HG02759 (cell line): ENCODE measurements around the gene MIR17HG.

Source experiments
- ATAC-seq: cut with Tn5 transposase; IDR thresholded peaks from one replicate; pipeline ENCODE4 v1.9.1; 2021; ENCODE audit warnings: mild to moderate bottlenecking, moderate library complexity; ENCODE audit not compliant: unreplicated experiment

Gene MIR17HG

DNA sequence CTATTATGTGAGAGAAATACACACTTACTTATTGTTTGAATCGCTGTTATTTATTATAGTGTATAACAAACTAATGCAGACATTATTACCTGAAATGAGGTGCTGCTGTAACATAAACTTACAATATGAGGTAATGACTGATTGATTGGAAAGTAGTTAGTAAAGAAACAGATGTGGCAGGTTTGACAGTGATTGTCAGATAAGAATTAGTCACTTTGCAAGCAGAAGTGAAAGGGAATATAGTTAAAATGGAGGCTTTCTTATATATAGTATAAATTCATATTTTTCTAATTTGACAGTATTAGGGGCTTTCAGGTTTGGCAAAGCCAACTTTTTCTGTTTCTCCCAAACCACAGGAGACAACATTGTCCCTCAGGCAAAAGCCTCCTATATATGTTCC is 20.6 kb downstream of the MIR17HG start:
- no peak for ATAC-seq

DNA sequence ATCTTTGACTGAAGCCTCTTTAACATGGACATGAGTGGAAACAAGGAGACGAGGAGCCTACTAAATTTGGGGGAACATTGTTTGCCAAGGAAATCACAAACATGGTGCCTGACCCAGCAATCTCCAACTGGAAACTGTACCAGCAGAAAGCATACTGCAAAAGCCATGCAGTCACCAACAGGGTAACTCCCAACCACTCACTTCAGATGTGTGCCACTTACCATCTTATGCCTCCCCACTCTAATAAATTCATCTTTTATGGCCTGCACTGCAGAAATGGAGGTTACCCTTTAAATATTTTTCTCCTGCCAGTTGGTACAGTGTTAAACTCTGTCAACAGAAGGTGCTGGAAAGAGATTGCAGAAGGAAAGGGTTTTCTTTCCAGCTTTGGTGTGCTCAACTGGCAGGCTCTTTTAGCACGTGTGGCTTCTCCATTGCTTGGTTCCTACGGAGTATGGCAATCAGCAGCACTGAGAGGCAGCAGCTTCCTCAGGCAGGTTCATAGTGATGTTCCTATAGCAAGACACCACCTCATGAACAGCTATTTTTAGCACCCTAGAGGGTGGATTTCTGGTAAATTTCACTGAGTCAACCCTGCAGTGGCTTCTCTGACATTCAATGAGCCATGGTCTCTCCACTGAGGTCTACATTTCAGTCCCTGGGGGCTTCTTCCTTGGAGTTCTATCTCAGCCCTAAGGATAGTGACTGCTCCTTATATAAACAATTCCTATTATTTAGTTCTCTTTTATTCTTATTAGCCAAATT is 21.4 kb downstream of the MIR17HG start:
- ATAC-seq: peak; percentile 27

DNA sequence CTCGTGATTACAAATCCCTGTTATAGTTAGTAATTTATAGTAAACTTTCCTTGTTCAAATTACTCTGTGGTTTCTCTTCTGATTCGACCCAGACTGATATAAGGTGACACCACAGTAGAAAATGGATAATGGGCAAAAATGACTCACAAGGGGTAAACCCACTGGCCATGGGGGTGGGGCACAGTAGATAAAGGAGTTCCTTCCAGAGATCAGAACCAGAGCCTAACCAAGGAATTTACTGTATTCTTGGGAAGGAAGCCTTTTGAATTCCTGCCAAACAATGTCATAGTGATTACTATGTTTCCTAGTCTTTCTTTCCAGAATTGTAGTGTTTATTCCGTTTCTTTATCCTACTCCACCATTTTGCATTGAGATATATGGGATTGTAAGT is 21.9 kb downstream of the MIR17HG start:
- ATAC-seq: peak; percentile 45

DNA sequence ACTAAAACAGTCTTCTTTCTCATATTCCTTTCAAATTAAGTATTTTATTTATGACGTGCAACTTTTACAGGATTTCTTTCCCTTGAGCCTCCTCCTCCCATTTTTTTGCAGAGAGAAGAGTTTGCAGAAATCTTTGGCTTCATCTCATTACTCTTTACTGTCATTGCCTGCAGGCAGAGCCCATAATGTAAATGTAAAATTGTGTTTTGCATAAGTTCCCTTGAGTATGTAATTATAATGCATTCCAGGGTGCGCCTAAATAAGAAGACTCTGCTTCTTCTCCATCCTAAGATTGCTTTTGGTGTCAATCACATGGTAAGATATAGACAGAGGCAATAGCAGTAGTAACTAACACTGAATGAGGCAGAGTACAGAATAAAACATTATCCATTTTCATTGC is 23.0 kb downstream of the MIR17HG start:
- ATAC-seq: no peak

DNA sequence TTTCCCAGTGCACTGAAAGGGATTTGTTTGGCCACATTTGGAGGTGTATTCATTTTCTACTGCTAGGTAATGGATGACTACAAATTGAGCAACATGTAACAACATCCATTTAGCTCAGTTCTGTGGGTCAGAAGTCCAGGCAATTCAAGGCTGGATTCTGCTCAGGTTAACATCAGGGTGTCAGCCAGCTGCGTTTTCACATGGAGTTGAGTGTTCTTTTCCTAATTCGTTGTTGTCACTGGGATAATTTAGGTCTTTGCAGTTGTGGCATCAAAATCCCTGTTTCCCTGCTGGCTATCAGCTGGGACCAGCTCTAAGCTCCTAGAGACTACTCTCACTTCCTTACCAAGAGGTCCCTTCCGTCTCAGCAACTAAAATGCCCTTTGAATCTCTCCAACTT is 25.4 kb downstream of the MIR17HG start:
- no peak for ATAC-seq

DNA sequence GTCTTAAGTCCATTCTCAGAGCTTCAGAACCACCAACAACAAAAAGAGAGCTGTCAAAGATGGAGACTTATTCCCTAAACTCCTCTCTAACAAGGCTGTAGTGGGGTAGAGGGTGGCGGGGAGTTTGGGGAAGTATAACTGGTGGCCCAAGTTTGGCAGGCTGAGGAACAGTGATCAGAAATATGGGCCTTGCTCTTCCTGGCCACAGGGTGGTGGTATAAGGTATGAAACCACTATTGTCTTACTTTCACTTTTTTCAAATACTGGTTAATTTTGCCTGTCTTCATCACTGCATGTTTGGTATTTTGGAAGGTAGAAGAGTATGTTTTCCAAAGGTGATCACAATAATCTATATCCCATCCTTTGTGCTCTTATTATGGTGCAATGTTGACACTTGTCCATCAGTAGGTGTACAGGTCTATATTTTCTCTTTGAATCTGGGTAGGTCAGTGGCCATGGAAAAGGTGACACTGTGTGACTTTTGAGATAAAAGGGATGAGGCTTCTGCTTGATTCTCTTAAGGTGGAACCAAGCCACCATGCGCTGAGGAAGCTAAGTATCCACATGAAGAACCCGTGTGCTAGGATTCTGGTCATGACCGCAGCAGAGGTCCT is 27.7 kb downstream of the MIR17HG start:
- ATAC-seq: peak; percentile 97

DNA sequence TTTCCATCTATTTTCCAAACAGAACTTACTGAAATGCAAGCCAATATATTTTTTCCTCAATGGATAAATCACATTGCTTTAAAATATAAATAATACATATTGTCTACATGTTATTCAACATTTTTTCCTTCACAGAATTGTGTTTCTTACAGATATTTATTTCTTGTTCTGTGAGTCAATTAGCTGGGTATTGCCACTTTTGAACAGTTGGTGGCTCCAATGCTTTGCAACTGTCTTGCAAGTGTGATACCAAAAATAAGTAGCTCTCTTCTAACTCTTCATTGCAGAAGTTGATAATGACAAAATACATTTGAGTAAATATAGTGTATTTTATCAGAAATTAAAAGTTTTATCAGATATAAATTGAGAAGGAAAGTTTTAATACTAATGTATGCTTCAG is 33.9 kb downstream of the MIR17HG start:
- no peak for ATAC-seq

DNA sequence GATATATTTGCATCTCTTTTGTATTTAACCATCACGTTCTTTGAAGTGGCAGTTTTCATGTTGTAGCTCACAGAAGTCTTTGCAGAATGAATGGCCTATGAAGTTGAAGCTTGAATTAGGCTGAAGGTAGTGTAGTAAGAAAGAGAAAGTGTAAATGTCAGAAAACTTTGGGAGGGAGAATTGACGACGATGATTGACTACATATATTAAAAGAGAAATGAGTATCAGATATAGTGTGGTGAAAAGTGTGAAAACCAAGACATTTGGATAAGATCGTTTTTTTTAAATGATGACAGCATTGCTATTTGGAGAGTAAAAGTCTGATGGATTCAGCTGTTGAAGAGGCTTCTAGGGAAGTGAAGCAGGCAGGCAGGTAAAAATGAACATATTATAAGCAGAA is 36.3 kb downstream of the MIR17HG start:
- ATAC-seq: no peak

DNA sequence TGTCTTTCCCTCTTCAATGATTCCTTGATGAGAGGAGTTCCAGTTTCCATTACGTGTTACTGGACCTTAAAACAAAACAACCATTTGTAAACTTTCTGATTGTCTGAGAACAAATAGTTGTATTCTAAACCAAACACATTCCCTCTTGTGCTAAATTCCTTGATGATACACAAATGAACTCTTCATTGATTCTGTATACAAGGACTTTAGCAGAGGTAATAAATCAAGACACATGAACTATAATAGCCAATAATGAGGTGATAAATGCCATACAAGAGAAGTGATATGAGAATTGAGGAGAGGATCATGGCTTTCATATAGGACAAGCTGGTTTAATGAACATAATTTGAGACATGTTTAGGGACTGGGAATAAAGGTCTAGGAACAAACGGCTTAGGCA is 37.4 kb downstream of the MIR17HG start:
- no peak for ATAC-seq

DNA sequence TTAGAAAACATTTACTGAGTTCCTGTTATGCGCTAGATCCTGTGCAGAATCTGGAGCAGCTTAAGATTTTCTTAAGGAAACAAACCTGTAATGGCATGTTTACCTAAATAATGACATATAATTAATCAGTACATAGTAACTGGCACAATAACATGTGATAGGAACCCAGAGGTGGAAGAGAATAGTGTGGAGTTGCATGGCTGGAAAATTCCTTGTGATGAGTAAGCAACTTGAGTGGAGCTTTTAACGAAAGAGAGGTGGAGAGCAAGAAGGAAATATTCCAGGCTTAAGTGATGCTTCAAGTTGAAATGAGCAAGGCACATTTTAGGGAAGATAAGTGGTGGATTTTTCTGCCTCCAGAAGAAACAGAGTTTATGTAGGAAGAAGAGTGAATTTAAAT is 41.7 kb downstream of the MIR17HG start:
- ATAC-seq: no peak

DNA sequence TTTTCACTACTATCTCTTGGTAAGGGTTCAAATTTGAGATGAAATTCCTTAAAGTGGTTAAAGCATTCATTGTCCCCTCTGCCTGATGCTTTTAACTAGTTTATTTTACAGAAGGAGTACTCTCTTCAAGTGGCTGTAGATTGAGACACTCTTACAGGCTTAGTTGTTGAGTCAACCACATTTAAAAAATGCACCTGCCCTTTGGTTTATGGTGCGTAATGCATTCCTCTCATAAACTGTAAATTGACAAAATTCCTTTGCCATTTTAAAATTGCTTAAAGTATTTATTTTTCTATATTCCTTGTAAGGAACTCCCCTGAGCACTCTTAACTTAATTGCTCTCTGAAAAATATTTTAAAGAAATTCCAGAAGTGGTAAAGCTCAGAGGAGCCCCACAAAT is 50.1 kb downstream of the MIR17HG start:
- no peak for ATAC-seq

DNA sequence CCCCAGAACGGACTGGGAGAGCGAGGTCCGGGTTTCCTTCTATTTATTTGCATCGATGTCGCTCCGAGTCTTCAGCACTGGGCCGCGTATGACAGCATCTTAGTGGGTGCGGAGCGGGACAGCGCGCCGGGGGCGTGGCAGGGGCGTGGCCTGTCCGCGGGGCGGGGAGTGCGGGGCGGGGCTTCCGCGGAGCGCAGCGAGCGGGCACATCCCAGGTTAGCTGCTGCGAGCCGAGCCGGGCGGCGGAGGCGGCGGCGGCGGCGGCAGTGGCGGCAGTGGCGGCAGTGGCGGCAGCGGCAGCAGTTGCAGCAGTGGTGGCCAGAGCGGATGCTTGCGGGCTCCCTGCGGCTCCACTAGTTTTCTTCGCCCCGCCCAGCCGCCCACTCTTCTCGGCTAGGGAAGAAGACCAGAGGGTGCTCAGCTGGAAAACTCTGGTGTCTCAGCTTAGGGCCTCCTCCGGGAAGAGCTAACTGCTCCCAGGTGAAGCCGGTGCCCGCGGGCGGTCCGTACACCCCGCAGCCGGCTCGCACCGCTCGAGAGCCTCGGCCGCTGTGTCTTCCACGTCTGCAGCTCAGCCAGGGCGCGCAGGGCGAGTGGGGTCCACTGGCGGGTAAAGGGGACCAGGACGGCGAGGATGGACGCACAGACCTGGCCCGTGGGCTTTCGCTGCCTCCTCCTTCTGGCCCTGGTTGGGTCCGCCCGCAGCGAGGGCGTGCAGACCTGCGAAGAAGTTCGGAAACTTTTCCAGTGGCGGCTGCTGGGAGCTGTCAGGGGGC is 51.1 kb downstream of the MIR17HG start, which contains the start of gene GPC5:
TSS of gene GPC5 (plus strand) at position 209 of the 776 bp plus-strand sequence.
- ATAC-seq: peak; percentile 95

DNA sequence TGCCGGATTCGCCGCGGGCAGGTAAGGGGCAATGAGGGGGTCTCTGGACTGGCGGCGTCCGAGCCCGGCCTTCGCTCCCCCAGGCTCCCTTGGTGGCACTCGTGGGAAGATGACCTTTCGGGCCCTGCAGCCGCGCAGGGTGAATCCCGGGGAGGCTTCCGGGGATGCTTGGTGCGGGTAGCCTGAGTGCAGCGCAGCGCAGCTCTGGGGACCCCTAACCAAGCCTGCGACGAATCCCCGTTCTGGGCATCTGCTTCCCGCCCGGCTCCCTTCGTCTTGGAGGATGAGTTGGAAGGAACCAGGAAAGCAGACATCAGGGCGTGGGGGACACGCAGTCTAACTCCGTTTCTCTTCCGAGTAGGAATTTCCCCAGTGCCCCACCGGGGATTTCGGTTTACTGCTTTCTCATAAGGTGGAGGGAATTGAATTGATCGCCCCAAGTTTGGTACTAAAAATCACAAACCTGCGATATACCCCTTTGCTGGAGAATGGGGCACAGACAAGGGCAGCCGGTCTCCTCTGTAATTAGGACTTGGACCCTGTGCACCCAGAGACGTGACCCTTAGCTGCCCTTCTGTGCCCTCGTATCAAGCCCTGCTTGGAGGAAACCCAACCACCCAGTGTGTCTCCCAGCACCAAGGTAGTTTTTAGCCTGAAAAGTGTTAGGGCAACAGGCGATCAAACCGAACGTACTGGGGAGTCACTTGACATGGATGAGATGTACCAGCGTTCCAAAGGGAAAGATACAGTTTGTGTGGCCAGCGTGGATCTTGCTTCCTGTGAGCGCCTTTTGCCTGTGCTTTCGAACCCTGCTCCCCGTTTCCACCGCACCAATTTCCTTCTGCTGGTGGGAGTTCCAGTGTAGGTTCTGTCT is 51.9 kb downstream of the MIR17HG start:
- peak; percentile 16 for ATAC-seq

DNA sequence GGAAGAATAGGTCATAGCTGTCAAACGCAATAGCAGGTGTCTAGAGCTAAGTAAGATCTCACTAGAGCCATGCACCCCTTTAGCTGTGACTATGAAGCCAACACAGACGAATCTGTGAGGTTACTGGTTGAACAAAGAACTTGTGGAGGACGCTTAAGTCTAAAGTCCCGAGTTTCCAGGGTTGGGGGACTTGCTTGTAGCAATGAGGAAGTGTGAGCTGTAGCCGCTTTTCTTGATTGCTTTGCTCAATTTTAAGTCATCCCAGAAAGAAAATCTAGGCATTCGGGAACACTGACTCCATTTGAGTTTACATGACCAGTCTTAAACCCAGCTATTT is 52.5 kb downstream of the MIR17HG start:
- ATAC-seq: no peak

DNA sequence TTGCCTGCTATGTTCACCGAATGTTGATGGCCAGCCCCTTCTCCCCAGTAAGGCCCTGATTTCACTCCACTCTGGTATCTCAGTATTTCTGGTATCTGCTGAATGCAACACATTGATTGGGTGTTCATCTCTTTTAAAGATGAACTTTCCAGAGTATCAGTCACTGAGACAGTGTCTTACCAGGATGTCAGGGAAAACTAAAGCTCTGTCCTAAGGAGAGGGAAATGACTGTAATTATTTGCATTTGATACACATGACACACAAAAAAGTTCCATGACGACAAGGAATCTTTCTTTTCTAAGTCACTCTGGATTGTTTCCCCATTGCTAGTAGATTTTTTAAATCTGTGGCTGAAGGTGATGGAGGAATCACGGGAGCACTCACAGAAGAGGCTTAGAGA is 53.2 kb downstream of the MIR17HG start:
- ATAC-seq: no peak

DNA sequence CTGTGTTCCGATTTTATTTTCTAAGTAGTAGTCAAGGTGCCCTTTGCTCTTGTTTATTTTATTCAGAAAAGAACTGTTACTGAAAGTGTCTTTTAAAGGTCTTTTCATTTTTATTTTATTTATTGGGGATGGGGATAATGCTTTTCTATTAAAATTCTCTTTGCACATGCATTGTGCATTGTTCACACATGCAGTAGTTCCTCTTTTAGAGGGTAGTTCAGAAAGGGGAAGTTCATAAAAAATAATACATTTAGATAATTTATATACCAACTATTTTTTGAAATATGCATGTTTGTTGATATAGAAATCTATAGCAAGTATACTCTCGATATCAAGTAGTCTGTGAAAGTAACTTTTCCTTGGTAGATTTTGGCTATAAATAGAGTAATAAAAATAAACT is 54.4 kb downstream of the MIR17HG start:
- ATAC-seq: no peak
